HepG2 (cell line): ENCODE data around the gene CDKN1C. TPM values are rescaled to one million over a fixed set of nuclear protein-coding genes. Genes with fewer than 3 reads are reported as not detected.

Experiments
- FOXO1 ChIP-seq: sonication (generic); formaldehyde crosslinking; IDR thresholded peaks from 2 replicates; pipeline ENCODE4 v1.4.0; 2020; ENCODE audit warnings: missing genetic modification reagents
- GRHL1 ChIP-seq: sonication (generic); formaldehyde crosslinking; conservative IDR thresholded peaks from 2 replicates; pipeline ENCODE4 v1.8.0; 2022; ENCODE audit warnings: missing genetic modification reagents
- HIVEP1 ChIP-seq: sonication (generic); formaldehyde crosslinking; IDR thresholded peaks from 2 replicates; pipeline ENCODE4 v1.4.0; 2020; ENCODE audit warnings: mild to moderate bottlenecking, missing genetic modification reagents
- PAF1 ChIP-seq: IDR thresholded peaks from 2 replicates; pipeline ENCODE4 v1.6.1; 2016; ENCODE audit warnings: missing genetic modification reagents, missing compliant biosample characterization
- RERE ChIP-seq: IDR thresholded peaks from 2 replicates; pipeline ENCODE4 v1.6.1; 2016; ENCODE audit warnings: low read depth, missing genetic modification reagents, missing compliant biosample characterization
- ZC3H13 ChIP-seq: sonication (generic); formaldehyde crosslinking; IDR thresholded peaks from 2 replicates; pipeline ENCODE4 v1.8.1; 2023; ENCODE audit warnings: mild to moderate bottlenecking, missing genetic modification reagents, moderate library complexity
- ZIK1 ChIP-seq: sonication (generic); formaldehyde crosslinking; IDR thresholded peaks from 2 replicates; pipeline ENCODE4 v1.5.0; 2020; ENCODE audit warnings: mild to moderate bottlenecking, low read depth, missing genetic modification reagents, borderline replicate concordance
- ZNF143 ChIP-seq: sonication (generic); formaldehyde crosslinking; IDR thresholded peaks from 2 replicates; pipeline ENCODE4 v1.4.0; 2020; ENCODE audit warnings: missing genetic modification reagents
- ZNF274 ChIP-seq: sonication (generic); formaldehyde crosslinking; IDR thresholded peaks from 2 replicates; pipeline ENCODE4 v1.5.1; 2020; ENCODE audit warnings: mild to moderate bottlenecking, missing genetic modification reagents
- ZNF598 ChIP-seq: sonication (generic); formaldehyde crosslinking; IDR thresholded peaks from 2 replicates; pipeline ENCODE4 v1.5.1; 2020; ENCODE audit warnings: mild to moderate bottlenecking, missing genetic modification reagents, borderline replicate concordance
- ZNF75D ChIP-seq: sonication (generic); formaldehyde crosslinking; IDR thresholded peaks from 2 replicates; pipeline ENCODE4 v1.8.1; 2023; ENCODE audit warnings: missing genetic modification reagents, mild to moderate bottlenecking, borderline replicate concordance
- polyA plus RNA-seq, 8 experiments: library from polyadenylated mRNA; depleted of rRNA in 3 of 8; stranded (reverse) in 7 of 8; unstranded in 1 of 8; fragments of >200 nt; fragmentation: Illumina TruSeq in 4 of 8; extraction: Trizol in 4 of 8; gene quantifications; 2 replicates each; pipeline versions ENCODE4 v1.2.1 to v1.2.3, GENCODE V29; 2011 to 2016; ENCODE audit warnings: low read depth in 4 of 8, missing spikeins in 1 of 8, mixed read lengths in 1 of 8; ENCODE audit not compliant: insufficient read depth in 1 of 8
- total RNA-seq, 5 experiments: library from RNA; depleted of rRNA; stranded (reverse); fragments of >200 nt; fragmentation: Illumina TruSeq; extraction: Trizol; gene quantifications; 2 replicates each; pipeline ENCODE4 v1.2.3, GENCODE V29; 2016; ENCODE audit warnings: low read depth in 1 of 5
- TF ChIP-seq, protein P1 (sequence below): sonication (generic); formaldehyde crosslinking; IDR thresholded peaks from 2 replicates; pipeline ENCODE4 v1.4.0; 2020; ENCODE audit warnings: low read depth, mild to moderate bottlenecking, missing genetic modification reagents

CDKN1C gene
- total and polyA plus RNA-seq, 2 of the 13 experiments (the other 11 are each of a cell fraction or from before 2014, with no cell fraction given): not detected

DNA sequence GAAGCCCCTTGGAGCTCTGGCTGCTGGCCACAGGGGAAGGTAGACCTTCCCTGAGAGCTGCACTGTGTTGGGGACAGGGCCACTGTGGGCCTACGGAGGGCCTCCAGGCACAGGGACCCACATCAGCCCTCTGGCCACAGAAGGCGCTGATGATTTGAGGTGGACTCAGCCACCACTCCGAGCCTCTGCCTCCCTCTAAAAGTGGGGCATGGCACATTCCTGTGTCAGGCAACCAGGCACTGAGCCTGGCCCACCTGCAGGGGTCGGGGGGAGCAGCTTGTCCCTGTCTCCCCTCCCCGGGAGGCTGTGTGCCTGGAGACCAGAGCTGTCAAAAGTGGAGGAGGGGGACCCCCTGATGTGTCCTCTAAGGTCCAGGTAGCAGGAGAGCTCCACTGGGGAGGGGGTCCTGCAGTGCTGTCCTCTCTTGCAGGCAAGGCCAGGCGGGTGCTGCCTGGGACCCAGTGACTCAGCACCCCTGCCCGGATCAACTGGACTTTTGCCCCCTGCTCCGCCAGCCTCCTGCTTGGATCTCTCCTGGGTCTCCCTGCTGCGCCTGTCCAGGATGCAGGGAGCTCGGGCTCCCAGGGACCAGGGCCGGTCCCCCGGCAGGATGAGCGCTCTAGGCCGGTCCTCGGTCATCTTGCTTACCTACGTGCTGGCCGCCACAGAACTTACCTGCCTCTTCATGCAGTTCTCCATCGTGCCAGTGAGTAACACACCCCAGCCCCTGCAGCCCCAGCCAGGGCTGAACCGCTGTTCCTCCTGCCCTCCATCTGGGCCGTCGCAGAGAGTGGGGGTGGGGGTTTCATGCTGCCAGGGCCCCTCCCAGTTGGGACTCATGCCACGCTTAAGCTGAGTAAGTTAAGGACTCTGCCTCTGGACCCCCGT is 17.5 kb upstream of the CDKN1C start (continued):
- TF ChIP-seq, protein P1, sequence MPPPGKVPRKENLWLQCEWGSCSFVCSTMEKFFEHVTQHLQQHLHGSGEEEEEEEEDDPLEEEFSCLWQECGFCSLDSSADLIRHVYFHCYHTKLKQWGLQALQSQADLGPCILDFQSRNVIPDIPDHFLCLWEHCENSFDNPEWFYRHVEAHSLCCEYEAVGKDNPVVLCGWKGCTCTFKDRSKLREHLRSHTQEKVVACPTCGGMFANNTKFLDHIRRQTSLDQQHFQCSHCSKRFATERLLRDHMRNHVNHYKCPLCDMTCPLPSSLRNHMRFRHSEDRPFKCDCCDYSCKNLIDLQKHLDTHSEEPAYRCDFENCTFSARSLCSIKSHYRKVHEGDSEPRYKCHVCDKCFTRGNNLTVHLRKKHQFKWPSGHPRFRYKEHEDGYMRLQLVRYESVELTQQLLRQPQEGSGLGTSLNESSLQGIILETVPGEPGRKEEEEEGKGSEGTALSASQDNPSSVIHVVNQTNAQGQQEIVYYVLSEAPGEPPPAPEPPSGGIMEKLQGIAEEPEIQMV: no peak
- peak; percentile 73; the same call in 1 of the 2 replicates for TF ChIP-seq ZNF274 (CRISPR knock-in tag)
- TF ChIP-seq HIVEP1 (CRISPR knock-in tag): no peak; the same call in 1 of the 2 replicates
- TF ChIP-seq FOXO1: no peak; the same call in 1 of the 2 replicates
- TF ChIP-seq ZNF75D (CRISPR knock-in tag): no peak
- no peak for TF ChIP-seq ZIK1 (CRISPR knock-in tag)
- no peak for TF ChIP-seq ZC3H13 (CRISPR knock-in tag)
- no peak for TF ChIP-seq RERE (CRISPR knock-in tag)
- TF ChIP-seq ZNF598 (CRISPR knock-in tag): peak; percentile 72; the same call in 1 of the 2 replicates
- TF ChIP-seq ZNF143 (CRISPR knock-in tag): no peak
- no peak for TF ChIP-seq GRHL1 (CRISPR knock-in tag)
- TF ChIP-seq PAF1 (CRISPR knock-in tag): no peak
